CD4-positive, CD25-positive, alpha-beta regulatory T cell (primary cell): Measurements from ENCODE around the gene MAZ. TPM values are rescaled to one million over a fixed set of nuclear protein-coding genes. Genes with fewer than 3 reads are reported as not detected.

Experiments used
- ATAC-seq, 2 donors: fragments of 150-1000 bp; cut with Tn5 transposase; one replicate each; pipeline ENCODE4 v1.10.0; 2021; ENCODE audit warnings: low read depth in 2 of 2, moderate number of reproducible peaks in 2 of 2, moderate library complexity in 1 of 2
- DNase-seq, 3 donors: peaks; one replicate each; pipeline versions ENCODE4 v3.0.0 to v3.0.0-alpha.2; 2012 to 2022; ENCODE audit warnings: mixed read lengths in 1 of 3
- H3K27ac ChIP-seq: one replicate; pipeline ENCODE4 v1.7.0; 2013; ENCODE audit warnings: mild to moderate bottlenecking, low read length; ENCODE audit not compliant: insufficient read depth, poor library complexity, severe bottlenecking
- H3K27me3 ChIP-seq: one replicate; pipeline ENCODE4 v1.7.0; 2013; ENCODE audit warnings: low read length; ENCODE audit not compliant: control insufficient read depth, insufficient read depth
- H3K36me3 ChIP-seq: one replicate; pipeline ENCODE4 v1.7.0; 2013; ENCODE audit warnings: mild to moderate bottlenecking, low read length, moderate library complexity; ENCODE audit not compliant: control insufficient read depth, insufficient read depth
- H3K4me1 ChIP-seq: 2 replicates; pipeline ENCODE4 v1.7.0; 2013; ENCODE audit warnings: mild to moderate bottlenecking, low read length; ENCODE audit not compliant: insufficient read depth, control insufficient read depth, poor library complexity, severe bottlenecking
- H3K4me3 ChIP-seq: one replicate; pipeline ENCODE4 v1.7.0; 2013; ENCODE audit warnings: low read depth, mild to moderate bottlenecking, low read length, moderate library complexity
- H3K9me3 ChIP-seq, 2 experiments: 1 replicate in 1 of 2; 2 replicates in 1 of 2; pipeline ENCODE4 v1.7.0; 2013; ENCODE audit warnings: low read length in 2 of 2, mild to moderate bottlenecking in 1 of 2, moderate library complexity in 1 of 2; ENCODE audit not compliant: control insufficient read depth in 2 of 2
- H3K27ac Mint-ChIP-seq, 3 donors: one replicate each; pipeline ENCODE4 v1.8.0; 2020 to 2022; ENCODE audit warnings: mild to moderate bottlenecking in 3 of 3, mixed read lengths in 3 of 3, moderate library complexity in 2 of 3
- H3K27me3 Mint-ChIP-seq: one replicate; pipeline ENCODE4 v1.8.0; 2022; ENCODE audit warnings: mild to moderate bottlenecking, mixed read lengths
- H3K36me3 Mint-ChIP-seq: one replicate; pipeline ENCODE4 v1.8.0; 2020; ENCODE audit warnings: mixed read lengths
- H3K4me1 Mint-ChIP-seq, 4 donors: one replicate each; pipeline ENCODE4 v1.8.0; 2020 to 2022; ENCODE audit warnings: mixed read lengths in 4 of 4, mild to moderate bottlenecking in 1 of 4
- H3K4me3 Mint-ChIP-seq, 4 donors: one replicate each; pipeline ENCODE4 v1.8.0; 2020 to 2022; ENCODE audit warnings: mild to moderate bottlenecking in 4 of 4, mixed read lengths in 4 of 4, moderate library complexity in 3 of 4
- H3K9me3 Mint-ChIP-seq, 7 donors: one replicate each; pipeline ENCODE4 v1.8.0; 2020 to 2022; ENCODE audit warnings: mixed read lengths in 7 of 7, mild to moderate bottlenecking in 3 of 7, moderate library complexity in 2 of 7
- polyA plus RNA-seq, 4 donors: library from polyadenylated mRNA; unstranded; fragments of 300-500 nt; fragmentation: Illumina TruSeq; gene quantifications; one replicate each; pipeline ENCODE4 v1.2.3, GENCODE V29; 2021
- total RNA-seq: library from RNA; stranded (reverse); gene quantifications from one replicate; pipeline ENCODE4 v1.2.3, GENCODE V29; 2022

Gene MAZ
- total and polyA plus RNA-seq, 5 donors from 2014 or later = 36.9 to 224 (median 47.0) TPM

DNA sequence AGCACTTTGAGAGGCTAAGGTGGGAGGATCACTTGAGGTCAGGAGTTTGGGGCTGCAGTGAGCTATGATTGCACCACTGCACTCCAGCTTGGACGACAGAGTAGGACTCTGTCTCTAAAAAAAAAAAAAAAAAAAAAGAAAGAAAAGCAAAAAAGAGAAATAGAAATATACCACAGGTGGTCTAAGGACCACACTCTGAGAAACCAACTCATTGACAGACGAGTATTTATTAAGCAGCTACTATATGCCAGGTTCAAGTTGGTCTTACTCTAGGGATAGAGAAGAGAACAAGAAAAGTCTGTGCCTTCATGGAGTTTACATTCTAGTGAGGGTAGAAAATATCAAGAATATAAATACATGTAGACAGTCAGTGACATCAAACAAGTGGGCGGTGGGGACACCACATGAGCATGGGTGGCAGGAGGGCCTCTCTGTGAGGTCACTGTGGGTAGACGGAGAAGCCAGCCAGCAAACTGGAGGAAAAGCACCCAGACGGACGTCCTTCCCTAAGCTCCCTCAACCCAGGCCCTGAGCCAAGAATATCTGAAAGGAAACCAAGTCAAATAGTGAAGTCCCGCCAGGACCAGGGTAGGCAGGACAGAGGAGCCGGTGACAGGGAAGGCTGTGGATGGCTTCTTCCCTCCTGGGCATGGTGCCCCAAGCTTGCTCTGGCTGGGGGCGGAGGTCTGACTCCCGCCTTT is 52.0 kb downstream of the MAZ start:
- Histone ChIP-seq H3K4me3 (no peak overlapping the region), H3K4me1 (peaks cover 21% of the 10 kb centered on the region), H3K36me3 (peaks cover 25% of the 10 kb centered on the region), H3K27me3 (no peaks in the 10 kb centered on the region), H3K27ac (no peak overlapping the region), H3K9me3 (no peaks in the 10 kb centered on the region)
- no peak for DNase-seq
- peaks cover 5 to 34% (median 14%) of the 10 kb centered on the region in 4 donors for H3K4me1 Mint-ChIP-seq
- no peaks in the 10 kb centered on the region for H3K27me3 Mint-ChIP-seq
- H3K36me3 Mint-ChIP-seq = peaks cover 23% of the 10 kb centered on the region
- H3K4me3 Mint-ChIP-seq = peak overlapping the region in 2 of 4 donors; percentile 26 to 52
- H3K27ac Mint-ChIP-seq = no peak overlapping the region
- no peaks in the 10 kb centered on the region for H3K9me3 Mint-ChIP-seq
- ATAC-seq = no peak

- no peak overlapping the region for H3K27ac Mint-ChIP-seq
- peaks cover 5 to 39% (median 16%) of the 10 kb centered on the region in 4 donors for H3K4me1 Mint-ChIP-seq
- Histone ChIP-seq H3K27ac (no peak overlapping the region), H3K4me1 (peaks cover 27% of the 10 kb centered on the region), H3K27me3 (no peaks in the 10 kb centered on the region), H3K36me3 (peaks cover 25% of the 10 kb centered on the region), H3K4me3 (no peak overlapping the region), H3K9me3 (no peaks in the 10 kb centered on the region)
- H3K36me3 Mint-ChIP-seq = peaks cover 23% of the 10 kb centered on the region
- peaks cover 4% of the 10 kb centered on the region for H3K27me3 Mint-ChIP-seq
- DNase-seq (no peak), ATAC-seq (no peak)
- no peaks in the 10 kb centered on the region for H3K9me3 Mint-ChIP-seq
- H3K4me3 Mint-ChIP-seq = peak overlapping the region in 3 of 4 donors; percentile 21 to 64 (median 61)
Observed at GRCh38 chr16:29858974-29859373, 52.6 kb downstream of the MAZ start.

DNA sequence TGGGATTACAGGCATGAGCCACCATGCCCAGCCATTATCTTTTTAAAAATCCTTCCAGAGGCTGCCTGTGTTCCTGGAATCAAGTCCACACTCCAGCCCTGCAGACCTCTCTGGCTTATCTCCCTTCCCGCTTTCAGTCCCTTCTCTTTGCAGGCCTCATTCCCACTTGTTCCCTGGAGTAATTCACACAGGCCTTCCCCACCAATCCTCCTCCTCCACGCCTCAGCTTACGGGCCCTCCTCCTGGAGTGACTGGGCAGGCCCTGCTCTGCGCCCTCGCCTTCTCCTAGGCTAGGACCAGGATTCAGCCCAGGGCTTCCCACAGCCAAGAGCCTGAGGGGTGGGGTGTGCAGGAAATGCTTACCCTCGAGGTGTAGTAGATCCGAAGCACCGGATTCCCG is 53.9 kb downstream of the MAZ start:
- H3K4me1 Mint-ChIP-seq = peaks cover 5 to 39% (median 16%) of the 10 kb centered on the region in 4 donors

More for the DNA sequence above, 53.9 kb downstream of the MAZ start:
- Histone ChIP-seq H3K27me3 (no peaks in the 10 kb centered on the region), H3K4me3 (no peak overlapping the region), H3K4me1 (peaks cover 27% of the 10 kb centered on the region), H3K27ac (no peak overlapping the region), H3K9me3 (no peaks in the 10 kb centered on the region), H3K36me3 (peaks cover 25% of the 10 kb centered on the region)
- H3K27ac Mint-ChIP-seq = peak overlapping the region in 2 of 3 donors; percentile 48 to 65
- peaks cover 23% of the 10 kb centered on the region for H3K36me3 Mint-ChIP-seq
- ATAC-seq (no peak), DNase-seq (no peak)
- no peaks in the 10 kb centered on the region for H3K9me3 Mint-ChIP-seq
- peak overlapping the region in 3 of 4 donors; percentile 86 to 98 (median 96) for H3K4me3 Mint-ChIP-seq
- peaks cover 9% of the 10 kb centered on the region for H3K27me3 Mint-ChIP-seq

Other genes starting within 250 kb of the MAZ start
- gene SPN, start 143.3 kb upstream of the MAZ start, total RNA-seq = 149 TPM
- 100 to 1,000 TPM; 103 to 135 (median 126) TPM for gene SPN, start 143.3 kb upstream of the MAZ start, polyA plus RNA-seq
- 2.4 TPM for gene QPRT, start 127.3 kb upstream of the MAZ start, total RNA-seq
- gene QPRT, start 127.3 kb upstream of the MAZ start, polyA plus RNA-seq = 1 to 10 TPM in 1 of 4 donors, under 1 TPM in 3; 0.53 to 2.1 (median 0.69) TPM
- gene C16orf54, start 60.5 kb upstream of the MAZ start, total RNA-seq = 89.4 TPM
- gene C16orf54, start 60.5 kb upstream of the MAZ start, polyA plus RNA-seq = 10 to 100 TPM; 31.4 to 84.9 (median 57.2) TPM
- not detected for gene ZG16, start 28.3 kb upstream of the MAZ start, total RNA-seq
- not detected for gene ZG16, start 28.3 kb upstream of the MAZ start, polyA plus RNA-seq
- gene KIF22, start 15.8 kb upstream of the MAZ start, total RNA-seq = 89.1 TPM
- 10 to 100 TPM; 49.4 to 65.1 (median 56.1) TPM for gene KIF22, start 15.8 kb upstream of the MAZ start, polyA plus RNA-seq
- 1.9 TPM for gene PRRT2, start 5.7 kb downstream of the MAZ start, total RNA-seq
- under 1 TPM in 2 of 4 donors, not detected in 2; 0.06 to 0.17 TPM for gene PRRT2, start 5.7 kb downstream of the MAZ start, polyA plus RNA-seq
- 15.6 TPM for gene PAGR1, start 9.6 kb downstream of the MAZ start, total RNA-seq
- gene PAGR1, start 9.6 kb downstream of the MAZ start, polyA plus RNA-seq = 10 to 100 TPM; 41.0 to 48.8 (median 45.5) TPM
- 163 TPM for gene MVP, start 13.9 kb downstream of the MAZ start, total RNA-seq
- 100 to 1,000 TPM; 116 to 157 (median 133) TPM for gene MVP, start 13.9 kb downstream of the MAZ start, polyA plus RNA-seq
- 47.7 TPM for gene CDIPT, start 56.7 kb downstream of the MAZ start, total RNA-seq
- 100 to 1,000 TPM; 100 to 122 (median 108) TPM for gene CDIPT, start 56.7 kb downstream of the MAZ start, polyA plus RNA-seq
- not detected for gene SEZ6L2, start 93.0 kb downstream of the MAZ start, total RNA-seq
- gene SEZ6L2, start 93.0 kb downstream of the MAZ start, polyA plus RNA-seq = not detected
- not detected for gene ASPHD1, start 94.0 kb downstream of the MAZ start, total RNA-seq
- not detected for gene ASPHD1, start 94.0 kb downstream of the MAZ start, polyA plus RNA-seq
- gene KCTD13, start 119.7 kb downstream of the MAZ start, total RNA-seq = 52.3 TPM
- 10 to 100 TPM in 2 of 4 donors, 1 to 10 TPM in 2; 7.0 to 12.8 (median 9.9) TPM for gene KCTD13, start 119.7 kb downstream of the MAZ start, polyA plus RNA-seq
- gene TMEM219, start 155.6 kb downstream of the MAZ start, total RNA-seq = 76.7 TPM
- gene TMEM219, start 155.6 kb downstream of the MAZ start, polyA plus RNA-seq = 100 to 1,000 TPM; 193 to 261 (median 221) TPM
- gene TAOK2, start 167.3 kb downstream of the MAZ start, total RNA-seq = 30.0 TPM
- gene TAOK2, start 167.3 kb downstream of the MAZ start, polyA plus RNA-seq = 1 to 10 TPM; 2.1 to 3.5 (median 2.9) TPM
- gene HIRIP3, start 189.1 kb downstream of the MAZ start, total RNA-seq = 12.4 TPM
- gene HIRIP3, start 189.1 kb downstream of the MAZ start, polyA plus RNA-seq = 10 to 100 TPM; 13.9 to 19.9 (median 16.2) TPM
- 105 TPM for gene INO80E, start 189.7 kb downstream of the MAZ start, total RNA-seq
- gene INO80E, start 189.7 kb downstream of the MAZ start, polyA plus RNA-seq = 1 to 10 TPM; 5.0 to 8.9 (median 6.0) TPM
- gene DOC2A, start 204.5 kb downstream of the MAZ start, total RNA-seq = not detected
- gene DOC2A, start 204.5 kb downstream of the MAZ start, polyA plus RNA-seq = not detected
- not detected for gene C16orf92, start 216.7 kb downstream of the MAZ start, total RNA-seq
- gene C16orf92, start 216.7 kb downstream of the MAZ start, polyA plus RNA-seq = not detected
- gene TLCD3B, start 224.7 kb downstream of the MAZ start, total RNA-seq = not detected
- gene TLCD3B, start 224.7 kb downstream of the MAZ start, polyA plus RNA-seq = not detected